ENCODE measurements around the gene METTL16. TPM values are rescaled to one million over a fixed set of nuclear protein-coding genes. Genes with fewer than 3 reads are reported as not detected.

The METTL16 gene
- total RNA-seq, 2 experiments from 2014 or later, result 26.6 to 41.5 TPM

- Histone ChIP-seq H3K4me2 (ENCODE audit: low read length) (no peak overlapping the region), H3K79me2 (ENCODE audit: insufficient read depth, low read depth, low read length) (no peaks in the 10 kb centered on the region), H4K20me1 (ENCODE audit: insufficient read depth, low read length) (no peaks in the 10 kb centered on the region), H3K27ac (ENCODE audit: low read depth, low read length, poor library complexity, severe bottlenecking) (no peak overlapping the region), H3K4me3 (ENCODE audit: low read depth, low read length, poor library complexity, severe bottlenecking) (no peak overlapping the region), H3K9me3 (ENCODE audit: low read length) (peaks cover 10% of the 10 kb centered on the region; the same call in 1 of the 2 replicates), H2AFZ (ENCODE audit: low read length) (no peak overlapping the region), H3K4me1 (ENCODE audit: insufficient read depth, low read length, poor library complexity, severe bottlenecking) (peaks cover 12% of the 10 kb centered on the region), H3K9me2 (ENCODE audit: insufficient read depth, low read length) (no peaks in the 10 kb centered on the region), H3K36me3 (ENCODE audit: insufficient read depth, low read length) (peaks cover 54% of the 10 kb centered on the region)
- DNase-seq (ENCODE audit: low spot score), result no peak
- TF ChIP-seq CTCF (conservative IDR thresholded peaks at IDR 0.05; ENCODE audit: low read length) (no peak), EZH2phosphoT487 (IDR thresholded peaks at IDR 0.05; ENCODE audit: borderline replicate concordance, low read depth, low read length) (no peak)
- ChIA-PET POLR2A (no interaction called here), CTCF (ENCODE audit: unreplicated experiment) (no interaction called here)
- no TSS peak for BruUV-seq (replicated peaks)
- intact Hi-C loops (cut with micrococcal nuclease; ENCODE audit: unreplicated experiment), result no loop called here
Measured at GRCh38 chr17:2445638-2446037, 66.0 kb downstream of the METTL16 start.

- Histone ChIP-seq H3K9me3 (ENCODE audit: low read length) (peaks cover 10% of the 10 kb centered on the region; the same call in 1 of the 2 replicates), H3K27ac (ENCODE audit: low read depth, low read length, poor library complexity, severe bottlenecking) (no peak overlapping the region), H3K9me2 (ENCODE audit: insufficient read depth, low read length) (no peaks in the 10 kb centered on the region), H3K4me3 (ENCODE audit: low read depth, low read length, poor library complexity, severe bottlenecking) (no peak overlapping the region), H3K4me1 (ENCODE audit: insufficient read depth, low read length, poor library complexity, severe bottlenecking) (peaks cover 4% of the 10 kb centered on the region), H3K36me3 (ENCODE audit: insufficient read depth, low read length) (peaks cover 54% of the 10 kb centered on the region), H3K79me2 (ENCODE audit: insufficient read depth, low read depth, low read length) (no peaks in the 10 kb centered on the region), H3K4me2 (ENCODE audit: low read length) (no peak overlapping the region), H4K20me1 (ENCODE audit: insufficient read depth, low read length) (no peaks in the 10 kb centered on the region), H2AFZ (ENCODE audit: low read length) (no peak overlapping the region)
- BruUV-seq (replicated peaks), result no TSS peak
- no peak for TF ChIP-seq CTCF (conservative IDR thresholded peaks at IDR 0.05; ENCODE audit: low read length)
- TF ChIP-seq EZH2phosphoT487 (IDR thresholded peaks at IDR 0.05; ENCODE audit: borderline replicate concordance, low read depth, low read length), result no peak
- DNase-seq (ENCODE audit: low spot score), result no peak
- intact Hi-C loops (cut with micrococcal nuclease; ENCODE audit: unreplicated experiment), result no loop called here
- CTCF ChIA-PET (ENCODE audit: unreplicated experiment), result no interaction called here
- POLR2A ChIA-PET, result no interaction called here
Measured at GRCh38 chr17:2444382-2444781, 67.3 kb downstream of the METTL16 start.

GRCh38 chr17:2442166-2442565, 69.5 kb downstream of the METTL16 start:
- CTCF ChIA-PET (ENCODE audit: unreplicated experiment), result no interaction called here
- Histone ChIP-seq H3K4me1 (ENCODE audit: insufficient read depth, low read length, poor library complexity, severe bottlenecking) (no peaks in the 10 kb centered on the region), H3K4me3 (ENCODE audit: low read depth, low read length, poor library complexity, severe bottlenecking) (no peak overlapping the region), H3K4me2 (ENCODE audit: low read length) (no peak overlapping the region), H2AFZ (ENCODE audit: low read length) (no peak overlapping the region), H3K9me3 (ENCODE audit: low read length) (peaks cover 10% of the 10 kb centered on the region; the same call in 1 of the 2 replicates), H3K79me2 (ENCODE audit: insufficient read depth, low read depth, low read length) (no peaks in the 10 kb centered on the region), H3K9me2 (ENCODE audit: insufficient read depth, low read length) (no peaks in the 10 kb centered on the region), H3K27ac (ENCODE audit: low read depth, low read length, poor library complexity, severe bottlenecking) (no peak overlapping the region), H3K36me3 (ENCODE audit: insufficient read depth, low read length) (peaks cover 69% of the 10 kb centered on the region), H4K20me1 (ENCODE audit: insufficient read depth, low read length) (no peaks in the 10 kb centered on the region)
- no TSS peak for BruUV-seq (replicated peaks)
- no peak for DNase-seq (ENCODE audit: low spot score)
- POLR2A ChIA-PET, result no interaction called here
- TF ChIP-seq CTCF (conservative IDR thresholded peaks at IDR 0.05; ENCODE audit: low read length) (no peak), EZH2phosphoT487 (IDR thresholded peaks at IDR 0.05; ENCODE audit: borderline replicate concordance, low read depth, low read length) (no peak)
- intact Hi-C loops (cut with micrococcal nuclease; ENCODE audit: unreplicated experiment), result no loop called here
